ENCODE measurements around the gene MORN1. TPM values are rescaled to one million over a fixed set of nuclear protein-coding genes. Genes with fewer than 3 reads are reported as not detected.

MORN1 gene
- total and polyA plus RNA-seq, 8 donors = 2.6 to 18.1 (median 5.7) TPM

DNA sequence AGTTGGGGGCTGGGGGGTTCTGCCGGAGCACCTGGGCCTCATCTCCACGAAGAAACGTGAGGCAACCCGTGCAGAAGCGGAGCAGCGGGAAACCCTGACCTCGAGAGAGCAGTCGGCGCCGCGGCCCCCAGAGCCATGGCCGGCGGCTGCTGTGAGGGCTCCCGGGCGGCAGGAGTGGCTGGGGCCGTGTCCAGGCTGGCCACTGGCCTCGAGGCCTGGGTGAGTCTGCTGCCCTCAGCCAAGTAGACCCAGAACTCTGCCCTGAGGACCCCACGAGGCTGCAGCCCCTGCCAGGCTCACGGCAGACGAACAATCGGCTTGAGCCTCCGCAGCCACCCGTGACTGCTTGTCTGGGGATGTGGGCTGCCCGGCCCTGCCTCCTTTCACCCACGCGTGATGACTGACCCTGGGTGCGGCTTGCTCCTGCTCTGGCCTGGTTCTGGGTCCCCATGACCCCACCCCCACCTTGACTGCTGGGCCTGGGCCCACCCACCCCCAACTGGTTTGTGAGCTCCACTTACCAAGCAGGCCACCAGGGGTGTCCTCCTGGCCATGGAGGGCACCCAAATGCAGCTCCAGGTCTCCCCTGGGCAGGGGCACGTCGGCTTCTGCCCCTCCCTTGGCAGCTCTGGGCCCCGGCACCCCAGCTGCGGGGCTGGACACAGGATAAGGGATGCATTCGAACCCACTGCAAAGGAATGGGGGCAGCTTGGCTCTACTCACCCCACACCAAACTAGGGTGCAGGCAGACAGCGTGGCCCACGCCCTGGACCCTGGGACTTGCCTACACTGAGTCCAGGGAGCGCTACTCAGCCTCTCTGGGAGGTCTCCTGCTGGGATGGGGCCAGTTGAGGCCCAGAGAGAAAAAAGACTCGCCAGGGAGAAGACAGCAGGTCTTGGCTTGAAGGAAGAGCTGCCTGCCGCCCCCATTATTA is 34.2 kb downstream of the MORN1 start:
- no peak for TF ChIP-seq POLR2AphosphoS5 (IDR thresholded peaks at IDR 0.05)
- TF ChIP-seq, protein P1, sequence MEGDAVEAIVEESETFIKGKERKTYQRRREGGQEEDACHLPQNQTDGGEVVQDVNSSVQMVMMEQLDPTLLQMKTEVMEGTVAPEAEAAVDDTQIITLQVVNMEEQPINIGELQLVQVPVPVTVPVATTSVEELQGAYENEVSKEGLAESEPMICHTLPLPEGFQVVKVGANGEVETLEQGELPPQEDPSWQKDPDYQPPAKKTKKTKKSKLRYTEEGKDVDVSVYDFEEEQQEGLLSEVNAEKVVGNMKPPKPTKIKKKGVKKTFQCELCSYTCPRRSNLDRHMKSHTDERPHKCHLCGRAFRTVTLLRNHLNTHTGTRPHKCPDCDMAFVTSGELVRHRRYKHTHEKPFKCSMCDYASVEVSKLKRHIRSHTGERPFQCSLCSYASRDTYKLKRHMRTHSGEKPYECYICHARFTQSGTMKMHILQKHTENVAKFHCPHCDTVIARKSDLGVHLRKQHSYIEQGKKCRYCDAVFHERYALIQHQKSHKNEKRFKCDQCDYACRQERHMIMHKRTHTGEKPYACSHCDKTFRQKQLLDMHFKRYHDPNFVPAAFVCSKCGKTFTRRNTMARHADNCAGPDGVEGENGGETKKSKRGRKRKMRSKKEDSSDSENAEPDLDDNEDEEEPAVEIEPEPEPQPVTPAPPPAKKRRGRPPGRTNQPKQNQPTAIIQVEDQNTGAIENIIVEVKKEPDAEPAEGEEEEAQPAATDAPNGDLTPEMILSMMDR (IDR thresholded peaks at IDR 0.05) = no peak
- TF ChIP-seq EP300 (IDR thresholded peaks at IDR 0.05) = no peak
- TF ChIP-seq POLR2A (IDR thresholded peaks at IDR 0.05) = no peak

DNA sequence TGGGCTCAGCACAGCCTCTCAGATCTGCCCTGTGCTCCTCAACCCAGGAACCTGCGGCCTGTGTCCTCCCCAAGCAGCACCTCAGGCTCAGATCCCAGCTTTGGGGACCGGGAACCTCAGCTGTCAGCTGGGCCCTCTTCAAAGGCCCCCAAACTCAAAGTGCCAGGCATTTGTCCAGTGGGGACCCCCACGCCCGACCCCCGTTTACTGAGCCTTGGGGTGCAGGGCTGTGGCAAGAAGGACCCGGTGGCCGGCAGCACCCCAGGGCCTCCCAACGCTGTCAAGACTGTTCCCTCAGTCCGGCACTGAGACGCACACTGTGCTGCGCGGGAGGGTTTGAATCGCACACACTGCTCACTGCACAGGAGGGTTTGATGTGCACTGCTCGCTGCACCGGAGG is 35.0 kb downstream of the MORN1 start:
- Histone ChIP-seq H3K27ac (no peak overlapping the region), H3K36me3 (peaks cover 0 to 14% (median 6%) of the 10 kb centered on the region in 4 donors), H3K9me3 (no peaks in the 10 kb centered on the region), H3K27me3 (no peaks in the 10 kb centered on the region), H3K4me1 (peaks cover 10 to 28% (median 14%) of the 10 kb centered on the region in 4 donors), H3K4me3 (no peak overlapping the region)
- intact Hi-C loops (cut with DNase I; ENCODE audit: low total_unique reads) = no loop called here
- DNase-seq = no peak
- no peak for TF ChIP-seq POLR2A (IDR thresholded peaks at IDR 0.05)
- no peak for TF ChIP-seq POLR2AphosphoS5 (IDR thresholded peaks at IDR 0.05)
- TF ChIP-seq, protein P1 (IDR thresholded peaks at IDR 0.05) = no peak
- no peak for TF ChIP-seq EP300 (IDR thresholded peaks at IDR 0.05)
- WGBS, 5 donors = 91 to 95% (median 95%) methylated on average over 9 to 15 of the region's 15 CpGs

More for the DNA sequence above, 34.2 kb downstream of the MORN1 start:
- 83 to 93% (median 91%) methylated on average over 21 to 37 of the region's 37 CpGs for WGBS, 5 donors
- no peak overlapping the region for H3K4me3 ChIP-seq
- DNase-seq = no peak
- no peaks in the 10 kb centered on the region for H3K27me3 ChIP-seq
- H3K36me3 ChIP-seq = peaks cover 0 to 14% (median 6%) of the 10 kb centered on the region in 4 donors
- no peaks in the 10 kb centered on the region for H3K9me3 ChIP-seq
- H3K27ac ChIP-seq = no peak overlapping the region
- intact Hi-C loops (cut with DNase I; ENCODE audit: low total_unique reads) = no loop called here
- H3K4me1 ChIP-seq = peaks cover 10 to 28% (median 14%) of the 10 kb centered on the region in 4 donors

DNA sequence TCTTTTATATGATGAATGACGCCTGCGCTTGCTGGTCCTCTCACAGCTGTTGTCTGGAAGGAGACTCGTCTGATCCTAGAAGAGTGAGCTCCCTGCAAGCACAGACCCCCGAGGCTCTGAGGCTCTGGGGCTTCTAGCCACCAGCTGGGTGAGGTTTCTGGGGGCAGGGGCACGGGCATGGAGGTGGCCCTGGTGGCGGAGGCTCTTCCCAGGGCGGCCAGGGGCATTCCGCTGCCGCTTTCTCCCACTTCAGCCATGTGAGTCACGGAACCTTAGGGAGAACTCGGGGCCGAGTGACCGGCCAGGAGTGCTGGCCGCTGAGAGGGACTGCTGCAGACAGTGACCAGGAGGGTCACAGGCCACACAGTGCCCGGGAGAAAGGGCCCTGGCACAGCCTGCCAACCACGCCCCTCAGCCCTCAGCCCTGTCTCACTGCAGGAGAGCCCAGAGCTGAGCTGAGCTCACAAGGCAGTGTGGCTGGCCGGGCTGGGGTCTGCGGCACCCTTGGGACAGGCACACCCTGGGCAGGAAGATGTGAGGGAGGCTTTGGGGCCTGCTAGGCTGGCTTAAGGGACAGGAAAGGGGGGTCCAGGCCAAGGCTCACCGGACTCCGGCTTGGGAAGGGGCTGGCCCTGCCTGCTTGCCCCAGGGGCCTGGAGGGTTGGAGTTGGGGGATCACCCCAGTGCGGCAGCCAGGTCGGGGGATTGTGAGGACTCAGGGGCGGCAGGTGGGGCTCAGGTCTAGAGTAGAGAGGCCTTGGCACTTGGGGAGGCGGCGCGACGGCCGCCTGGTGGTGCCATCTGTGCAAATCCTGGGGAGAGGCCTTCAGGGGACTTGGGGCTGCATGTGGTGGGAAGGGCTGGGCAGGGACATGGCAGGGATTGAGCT is 35.7 kb downstream of the MORN1 start:
- H3K4me1 ChIP-seq = peaks cover 10 to 28% (median 14%) of the 10 kb centered on the region in 4 donors
- H3K27me3 ChIP-seq = no peaks in the 10 kb centered on the region
- intact Hi-C loops (cut with DNase I; ENCODE audit: low total_unique reads) = no loop called here
- no peak for DNase-seq
- H3K36me3 ChIP-seq = peaks cover 0 to 14% (median 6%) of the 10 kb centered on the region in 4 donors
- H3K27ac ChIP-seq = no peak overlapping the region
- no peak for TF ChIP-seq POLR2A (IDR thresholded peaks at IDR 0.05)
- no peaks in the 10 kb centered on the region for H3K9me3 ChIP-seq
- WGBS, 5 donors = 84 to 94% (median 89%) methylated on average over 17 to 28 of the region's 28 CpGs
- H3K4me3 ChIP-seq = no peak overlapping the region

DNA sequence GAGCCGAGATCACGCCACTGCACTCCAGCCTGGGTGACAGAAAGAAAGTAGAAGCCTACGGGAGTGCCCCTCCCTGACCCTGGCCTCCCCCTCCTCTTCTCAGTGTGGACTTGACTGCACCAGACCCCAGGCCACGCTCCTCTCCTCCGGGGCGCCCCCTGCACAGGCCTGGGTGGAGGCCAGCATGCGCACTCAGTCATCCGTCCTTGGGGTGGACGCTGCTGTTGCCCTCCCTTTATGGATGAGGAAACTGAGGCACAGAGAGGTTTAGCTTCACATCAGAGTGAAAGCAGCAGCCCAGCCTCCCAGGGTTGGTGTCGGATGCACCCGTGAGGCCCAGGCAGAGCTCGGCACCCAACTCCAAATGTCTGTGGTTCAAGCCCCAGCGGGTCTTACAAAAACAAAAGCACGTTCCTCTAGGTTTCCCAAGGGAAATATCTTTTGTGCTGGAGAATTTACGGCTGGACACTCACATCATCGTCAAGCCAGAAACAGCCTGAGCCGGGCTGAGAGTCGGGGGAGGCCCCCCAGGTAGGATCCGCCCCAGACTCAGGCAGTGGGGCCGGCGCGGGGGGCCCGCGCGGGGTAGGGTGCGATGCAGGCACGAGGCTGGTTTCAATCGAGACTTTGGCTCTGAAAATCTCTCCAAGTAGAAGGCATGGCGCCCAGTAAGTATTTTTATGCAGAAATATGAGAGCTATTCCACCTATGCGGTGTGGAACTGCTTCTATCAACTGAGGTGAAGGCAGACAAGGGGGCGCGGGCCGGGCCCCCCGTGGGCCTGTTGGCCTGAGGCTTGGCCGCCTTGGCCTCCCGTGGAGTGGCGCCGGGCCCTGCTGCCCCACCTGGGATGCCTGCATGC is 36.6 kb downstream of the MORN1 start:
- Histone ChIP-seq H3K36me3 (peaks cover 0 to 14% (median 6%) of the 10 kb centered on the region in 4 donors), H3K27me3 (no peaks in the 10 kb centered on the region), H3K9me3 (no peaks in the 10 kb centered on the region), H3K4me3 (no peak overlapping the region), H3K27ac (no peak overlapping the region), H3K4me1 (peaks cover 10 to 28% (median 14%) of the 10 kb centered on the region in 4 donors)
- WGBS, 5 donors = 84 to 94% (median 93%) methylated on average over 37 to 38 of the region's 38 CpGs
- intact Hi-C loops (cut with DNase I; ENCODE audit: low total_unique reads) = no loop called here
- no peak for DNase-seq
- TF ChIP-seq, protein P1 (IDR thresholded peaks at IDR 0.05) = no peak
- TF ChIP-seq EP300 (IDR thresholded peaks at IDR 0.05) (no peak), POLR2A (IDR thresholded peaks at IDR 0.05) (no peak), POLR2AphosphoS5 (IDR thresholded peaks at IDR 0.05) (no peak)
